Uterus (tissue), 2 donors: ENCODE measurements around the gene MIS18A.

Experiments used
- POLR2A ChIP-seq, 2 donors: fragments of 450-650 bp; IDR thresholded peaks; one replicate each; pipeline ENCODE4 v1.6.1; 2016; ENCODE audit warnings: antibody characterized with exemption in 2 of 2, mild to moderate bottlenecking in 1 of 2, moderate library complexity in 1 of 2
- TF ChIP-seq, protein P1 (sequence below), 4 experiments: fragments of 200-600 bp in 2 of 4; fragments of 450-650 bp in 2 of 4; sonication (generic) in 2 of 4; IDR thresholded peaks; one replicate each; pipeline ENCODE4 v1.5.1; 2016 to 2019; ENCODE audit warnings: antibody characterized with exemption in 4 of 4, mild to moderate bottlenecking in 2 of 4, moderate library complexity in 1 of 4

DNA sequence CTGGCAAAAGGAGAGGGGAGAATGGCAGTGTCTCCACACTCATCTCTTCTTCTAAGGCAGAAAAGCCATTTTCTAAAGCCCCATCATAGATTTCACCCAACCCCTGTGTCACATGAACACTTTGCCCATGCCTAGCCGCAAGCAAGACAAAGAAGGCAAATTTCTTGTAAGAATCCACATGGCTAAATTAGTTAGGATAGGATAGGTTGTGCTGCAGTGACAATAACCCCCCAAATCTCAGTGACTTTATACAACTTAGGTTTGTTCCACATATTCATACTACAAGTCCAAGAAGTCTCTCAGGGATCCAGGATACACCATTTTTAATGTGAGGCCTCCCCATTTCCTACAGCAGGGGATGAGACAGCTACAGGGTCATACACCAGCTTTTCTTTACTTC, 40.8 kb downstream of the MIS18A start:
- TF ChIP-seq, protein P1, sequence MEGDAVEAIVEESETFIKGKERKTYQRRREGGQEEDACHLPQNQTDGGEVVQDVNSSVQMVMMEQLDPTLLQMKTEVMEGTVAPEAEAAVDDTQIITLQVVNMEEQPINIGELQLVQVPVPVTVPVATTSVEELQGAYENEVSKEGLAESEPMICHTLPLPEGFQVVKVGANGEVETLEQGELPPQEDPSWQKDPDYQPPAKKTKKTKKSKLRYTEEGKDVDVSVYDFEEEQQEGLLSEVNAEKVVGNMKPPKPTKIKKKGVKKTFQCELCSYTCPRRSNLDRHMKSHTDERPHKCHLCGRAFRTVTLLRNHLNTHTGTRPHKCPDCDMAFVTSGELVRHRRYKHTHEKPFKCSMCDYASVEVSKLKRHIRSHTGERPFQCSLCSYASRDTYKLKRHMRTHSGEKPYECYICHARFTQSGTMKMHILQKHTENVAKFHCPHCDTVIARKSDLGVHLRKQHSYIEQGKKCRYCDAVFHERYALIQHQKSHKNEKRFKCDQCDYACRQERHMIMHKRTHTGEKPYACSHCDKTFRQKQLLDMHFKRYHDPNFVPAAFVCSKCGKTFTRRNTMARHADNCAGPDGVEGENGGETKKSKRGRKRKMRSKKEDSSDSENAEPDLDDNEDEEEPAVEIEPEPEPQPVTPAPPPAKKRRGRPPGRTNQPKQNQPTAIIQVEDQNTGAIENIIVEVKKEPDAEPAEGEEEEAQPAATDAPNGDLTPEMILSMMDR (IDR thresholded peaks at IDR 0.05): no peak
- TF ChIP-seq POLR2A (IDR thresholded peaks at IDR 0.05): no peak
